Common myeloid progenitor, CD34-positive (primary cell): ENCODE results near the gene HSPB9.

ENCODE experiments used
- CTCF ChIA-PET: fragments of 350-600 bp; sonication (Branson Sonifier 250); formaldehyde crosslinking; loops from one replicate; lab custom pipeline; 2021; ENCODE audit warnings: antibody characterized with exemption; lab: Charles Lee
- POLR2A ChIA-PET: fragments of 350-600 bp; sonication (Branson Sonifier 250); formaldehyde crosslinking; loops from one replicate; lab custom pipeline; 2021; ENCODE audit warnings: antibody characterized with exemption; lab: Charles Lee
- DNase-seq, 3 donors: peaks; one replicate each; pipeline versions ENCODE4 v3.0.0 to v3.0.0-alpha.2; 2013
- H3K27ac ChIP-seq, 2 experiments: 1 replicate in 1 of 2; 2 replicates in 1 of 2; pipeline ENCODE4 v1.7.0; 2013; ENCODE audit warnings: inconsistent platforms in 2 of 2, low read length in 2 of 2, mild to moderate bottlenecking in 2 of 2, low read depth in 1 of 2, moderate library complexity in 1 of 2; ENCODE audit not compliant: severe bottlenecking in 2 of 2, insufficient read depth in 1 of 2, poor library complexity in 1 of 2
- H3K27me3 ChIP-seq, 5 experiments: replicated peaks in 2 of 5; 1 replicate in 3 of 5; 2 replicates in 2 of 5; pipeline versions ENCODE4 v1.6.1 to v1.7.0; 2013; ENCODE audit warnings: low read length in 4 of 5, mild to moderate bottlenecking in 2 of 5, moderate library complexity in 2 of 5, inconsistent platforms in 1 of 5; ENCODE audit not compliant: insufficient read depth in 5 of 5, control insufficient read depth in 4 of 5
- H3K36me3 ChIP-seq, 4 experiments: 1 replicate in 2 of 4; 2 replicates in 2 of 4; pipeline versions ENCODE4 v1.6.1 to v1.7.0; 2013; ENCODE audit warnings: low read length in 3 of 4, control low read depth in 1 of 4, mild to moderate bottlenecking in 1 of 4; ENCODE audit not compliant: control insufficient read depth in 4 of 4, insufficient read depth in 4 of 4
- H3K4me1 ChIP-seq, 4 experiments: 1 replicate in 3 of 4; 2 replicates in 1 of 4; pipeline versions ENCODE4 v1.6.1 to v1.7.1; 2013; ENCODE audit warnings: low read length in 3 of 4, mild to moderate bottlenecking in 3 of 4, control low read depth in 1 of 4, inconsistent platforms in 1 of 4, moderate library complexity in 1 of 4; ENCODE audit not compliant: control insufficient read depth in 4 of 4, insufficient read depth in 4 of 4; ENCODE audit errors: control extremely low read depth in 1 of 4
- H3K4me3 ChIP-seq, 7 experiments: 1 replicate in 4 of 7; 2 replicates in 3 of 7; pipeline versions ENCODE4 v1.5.1 to v1.7.0; 2013; ENCODE audit warnings: mild to moderate bottlenecking in 7 of 7, low read length in 6 of 7, moderate library complexity in 6 of 7, inconsistent platforms in 2 of 7, low read depth in 2 of 7, control low read depth in 1 of 7; ENCODE audit not compliant: insufficient read depth in 4 of 7, control insufficient read depth in 1 of 7; ENCODE audit errors: extremely low read depth in 1 of 7
- H3K9me3 ChIP-seq, 5 experiments: 1 replicate in 4 of 5; 2 replicates in 1 of 5; pipeline versions ENCODE4 v1.6.1 to v1.7.1; 2013; ENCODE audit warnings: low read length in 4 of 5, mild to moderate bottlenecking in 2 of 5, inconsistent platforms in 1 of 5, low read depth in 1 of 5, moderate library complexity in 1 of 5; ENCODE audit not compliant: control insufficient read depth in 4 of 5, insufficient read depth in 2 of 5; ENCODE audit errors: control extremely low read depth in 1 of 5
- WGBS: methylation state at CpG from one replicate; pipeline ENCODE4 v1.1.5; 2013; ENCODE audit not compliant: insufficient coverage; 5-methylcytosine and 5-hydroxymethylcytosine counted together

The HSPB9 gene

GRCh38 chr17:42114118-42114517 lies 8.5 kb upstream of the HSPB9 start:
- DNase-seq: no peak
- H3K27ac ChIP-seq: no peak overlapping the region
- no peaks in the 10 kb centered on the region for H3K9me3 ChIP-seq
- 98% methylated on average over 4 of the region's 9 CpGs for WGBS
- H3K36me3 ChIP-seq: peaks cover 2 to 44% (median 32%) of the 10 kb centered on the region in 4 experiments
- H3K4me1 ChIP-seq: peaks cover 6 to 21% (median 19%) of the 10 kb centered on the region in 4 experiments
- ChIA-PET CTCF (interaction anchor here (1.2 to 21.8 kb wide), 6 partner anchors 15 to 151 kb away, joined by 3 to 381 read pairs (median 45); partner anchors contain the start of genes CNP, DNAJC7, NKIRAS2 and ZNF385C), POLR2A (no interaction called here)
- H3K4me3 ChIP-seq: no peak overlapping the region
- no peaks in the 10 kb centered on the region for H3K27me3 ChIP-seq

DNA sequence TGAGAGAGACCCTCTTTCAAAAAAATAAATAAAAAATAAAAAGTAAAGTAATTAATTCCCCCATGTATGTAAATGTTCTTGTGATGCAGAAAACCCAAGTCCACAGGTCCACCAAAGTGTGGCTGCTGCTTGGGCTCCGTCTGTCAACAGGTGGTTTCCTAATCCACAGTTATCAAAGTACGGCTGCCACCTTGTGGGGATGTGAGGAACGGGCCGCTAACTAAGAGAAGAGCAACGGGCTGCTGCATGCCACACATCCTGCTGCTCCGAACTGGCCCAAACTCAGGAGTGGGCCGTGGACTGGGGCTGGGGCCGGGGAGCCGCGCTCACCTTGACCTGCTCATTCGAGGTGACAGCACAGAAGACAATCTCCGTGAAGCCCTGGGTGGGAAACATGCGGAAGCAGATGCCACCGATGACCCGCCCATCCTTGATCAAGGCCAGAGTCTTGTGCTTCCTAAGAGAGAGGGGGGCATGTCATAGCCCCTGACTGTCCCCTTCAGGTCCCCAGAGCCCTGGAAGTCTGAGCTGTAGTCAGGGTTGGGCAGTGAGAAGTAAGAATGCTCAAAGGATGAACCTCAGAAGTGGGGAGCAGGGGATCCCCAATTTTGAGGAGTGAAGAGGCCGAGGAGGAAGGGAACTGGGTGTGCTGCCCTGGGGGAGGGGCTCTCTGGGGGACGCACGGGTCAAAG lies 5.8 kb upstream of the HSPB9 start:
- DNase-seq: peak; percentile 82 to 93 (median 89)
- no peaks in the 10 kb centered on the region for H3K9me3 ChIP-seq
- no peak overlapping the region for H3K4me3 ChIP-seq
- WGBS: 47% methylated on average over 18 of the region's 18 CpGs
- H3K27ac ChIP-seq: no peak overlapping the region
- POLR2A ChIA-PET: no interaction called here
- CTCF ChIA-PET: interaction anchor here (0.7 to 21.8 kb wide), 16 partner anchors 9 to 154 kb away, joined by 3 to 381 read pairs (median 6); partner anchors contain the start of genes CNP, DNAJC7, KCNH4 and NKIRAS2
- no peaks in the 10 kb centered on the region for H3K27me3 ChIP-seq
- peaks cover 2 to 48% (median 32%) of the 10 kb centered on the region in 4 experiments for H3K36me3 ChIP-seq
- peaks cover 6 to 30% (median 26%) of the 10 kb centered on the region in 4 experiments for H3K4me1 ChIP-seq

DNA sequence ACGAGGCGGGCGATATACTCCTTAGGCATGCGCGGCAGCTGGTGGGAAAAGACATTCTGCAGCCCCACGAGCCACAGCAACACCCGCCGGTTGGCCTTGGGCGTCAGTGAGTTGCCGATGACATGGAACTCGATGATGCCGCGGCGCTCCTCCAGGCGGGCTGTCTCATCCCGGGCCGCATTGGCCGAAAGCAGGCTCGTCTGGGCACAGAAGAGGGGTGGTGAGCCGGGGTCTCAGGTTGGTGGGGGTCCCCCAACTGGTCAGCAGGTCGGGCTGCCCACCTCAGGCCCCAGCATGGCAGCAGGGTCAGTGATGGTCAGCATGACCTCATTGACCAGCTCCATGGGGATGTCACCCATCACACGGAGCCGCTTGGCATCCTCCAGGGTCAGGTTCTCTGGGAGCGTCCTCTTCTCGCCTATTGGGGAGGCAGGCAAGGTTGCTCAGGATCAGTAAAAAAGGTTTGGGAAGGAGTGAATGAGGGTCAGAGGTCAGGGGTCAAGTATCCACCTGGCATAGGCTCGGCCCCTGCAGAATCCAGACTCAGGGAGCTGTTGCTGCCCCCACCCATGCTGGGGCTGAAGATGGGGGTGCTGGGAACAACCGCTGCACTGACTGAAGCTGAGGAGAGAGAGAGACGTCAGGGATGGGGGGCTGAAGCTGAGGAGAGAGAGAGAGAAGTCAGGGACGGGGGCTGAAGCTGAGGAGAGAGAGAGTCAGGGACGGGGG lies 5.0 kb upstream of the HSPB9 start:
- 97% methylated on average over 27 of the region's 30 CpGs for WGBS
- peaks cover 2 to 48% (median 33%) of the 10 kb centered on the region in 4 experiments for H3K36me3 ChIP-seq
- CTCF ChIA-PET: interaction anchor here (0.7 to 21.8 kb wide), 18 partner anchors 9 to 155 kb away, joined by 3 to 381 read pairs (median 6); partner anchors contain the start of genes CNP, DNAJC7, KCNH4 and NKIRAS2
- peaks cover 4 to 24% (median 22%) of the 10 kb centered on the region in 4 experiments for H3K4me1 ChIP-seq
- no peak for DNase-seq
- H3K4me3 ChIP-seq: no peak overlapping the region
- no peak overlapping the region for H3K27ac ChIP-seq
- no peaks in the 10 kb centered on the region for H3K27me3 ChIP-seq
- no peaks in the 10 kb centered on the region for H3K9me3 ChIP-seq
- POLR2A ChIA-PET: no interaction called here

DNA sequence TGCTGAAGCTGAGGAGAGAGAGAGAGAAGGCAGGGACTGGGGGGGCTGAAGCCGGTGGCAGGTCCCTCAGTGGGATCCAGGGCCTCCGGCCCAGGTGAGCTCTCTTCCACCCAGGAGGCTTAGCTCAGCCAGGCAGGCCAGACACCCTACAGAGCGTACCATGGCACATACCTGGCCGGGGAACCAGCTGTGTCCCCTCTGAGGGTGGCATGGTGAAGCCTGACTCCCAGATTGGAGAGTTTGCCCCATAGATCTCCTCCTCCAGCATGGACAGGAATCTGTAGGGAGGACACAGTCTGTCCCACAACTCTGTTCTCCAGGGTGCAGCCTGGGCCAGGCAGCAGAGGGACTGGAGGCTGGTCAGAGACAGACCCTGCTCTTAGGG lies 4.5 kb upstream of the HSPB9 start:
- ChIA-PET CTCF (interaction anchor here (1.0 to 21.8 kb wide), 16 partner anchors 8 to 155 kb away, joined by 3 to 381 read pairs (median 6); partner anchors contain the start of genes CNP, DNAJC7, KCNH4 and NKIRAS2), POLR2A (interaction anchor here (0.6 kb wide), 1 partner anchor 19 kb away, joined by 3 read pairs; no protein-coding TSS in a partner anchor)
- Histone ChIP-seq H3K36me3 (peaks cover 2 to 51% (median 34%) of the 10 kb centered on the region in 4 experiments), H3K27me3 (no peaks in the 10 kb centered on the region), H3K4me1 (peaks cover 0 to 18% (median 16%) of the 10 kb centered on the region in 4 experiments), H3K9me3 (no peaks in the 10 kb centered on the region), H3K27ac (no peak overlapping the region), H3K4me3 (no peak overlapping the region)
- WGBS: 95% methylated on average over 4 of the region's 4 CpGs
- no peak for DNase-seq

DNA sequence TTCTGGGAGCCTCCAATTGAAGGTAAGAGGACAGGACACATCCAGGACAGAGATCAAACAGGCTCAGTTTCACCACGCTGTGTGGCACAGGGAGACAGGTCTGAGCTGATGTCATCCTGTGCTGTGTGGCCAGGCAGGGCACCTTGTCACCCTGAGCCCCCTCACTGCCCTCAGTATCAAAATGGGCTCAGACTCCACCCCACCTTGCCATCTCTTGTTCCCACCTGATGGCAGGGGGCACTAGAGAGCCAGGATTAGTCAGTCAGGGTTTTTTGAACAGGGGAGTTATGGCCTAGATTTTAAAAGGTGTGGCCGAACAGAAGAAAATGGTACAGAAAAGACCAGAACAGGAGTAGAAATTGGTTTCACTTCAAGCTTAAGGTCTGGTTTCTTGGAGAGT lies 4.1 kb upstream of the HSPB9 start:
- H3K9me3 ChIP-seq: no peaks in the 10 kb centered on the region
- POLR2A ChIA-PET: interaction anchor here (0.6 kb wide), 1 partner anchor 19 kb away, joined by 3 read pairs; no protein-coding TSS in a partner anchor
- DNase-seq: peak; percentile 54 to 72 (median 69)
- H3K4me3 ChIP-seq: no peak overlapping the region
- WGBS: 91% methylated on average over 2 of the region's 2 CpGs
- H3K27ac ChIP-seq: no peak overlapping the region
- H3K27me3 ChIP-seq: no peaks in the 10 kb centered on the region
- peaks cover 0 to 15% (median 14%) of the 10 kb centered on the region in 4 experiments for H3K4me1 ChIP-seq
- H3K36me3 ChIP-seq: peaks cover 2 to 47% (median 33%) of the 10 kb centered on the region in 4 experiments
- CTCF ChIA-PET: interaction anchor here (0.6 to 21.8 kb wide), 21 partner anchors 8 to 156 kb away, joined by 3 to 381 read pairs (median 5); partner anchors contain the start of genes CNP, DNAJC7, GHDC and KCNH4

DNA sequence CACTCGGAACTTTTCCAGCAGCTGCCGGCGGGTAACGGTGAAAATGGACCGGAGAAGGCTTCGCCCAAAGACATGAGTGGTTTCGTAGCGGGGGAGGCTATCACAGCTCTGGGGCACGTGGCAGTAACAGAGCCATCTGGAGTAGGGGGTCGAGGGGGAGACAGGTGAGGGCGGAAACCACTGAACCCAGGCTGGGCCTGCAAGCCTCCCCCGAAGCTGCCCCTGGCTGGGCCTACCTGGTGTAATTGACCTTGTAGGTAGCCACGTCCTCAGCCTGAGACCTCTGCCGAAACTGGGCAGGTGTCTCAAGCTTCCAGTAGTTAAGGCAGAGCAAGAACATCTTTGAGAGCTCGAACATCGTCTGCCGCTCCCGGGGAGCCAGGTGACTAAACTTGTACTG lies 3.3 kb upstream of the HSPB9 start:
- over 99% methylated on average over 12 of the region's 18 CpGs for WGBS
- peaks cover 0 to 15% (median 13%) of the 10 kb centered on the region in 4 experiments for H3K4me1 ChIP-seq
- no peak overlapping the region for H3K4me3 ChIP-seq
- no peak overlapping the region for H3K27ac ChIP-seq
- CTCF ChIA-PET: interaction anchor here (0.6 to 21.8 kb wide), 20 partner anchors 9 to 155 kb away, joined by 3 to 381 read pairs (median 5); partner anchors contain the start of genes DNAJC7, GHDC, KCNH4 and NKIRAS2
- H3K9me3 ChIP-seq: no peaks in the 10 kb centered on the region
- H3K27me3 ChIP-seq: no peaks in the 10 kb centered on the region
- POLR2A ChIA-PET: no interaction called here
- DNase-seq: no peak
- peaks cover 2 to 43% (median 32%) of the 10 kb centered on the region in 4 experiments for H3K36me3 ChIP-seq
